GM19324 (cell line): ENCODE results near the gene METTL14.

Source experiments
- ATAC-seq: cut with Tn5 transposase; IDR thresholded peaks from one replicate; pipeline ENCODE4 v1.9.1; 2021; ENCODE audit warnings: mild to moderate bottlenecking, moderate library complexity; ENCODE audit not compliant: unreplicated experiment, low FRiP score

METTL14 gene

DNA sequence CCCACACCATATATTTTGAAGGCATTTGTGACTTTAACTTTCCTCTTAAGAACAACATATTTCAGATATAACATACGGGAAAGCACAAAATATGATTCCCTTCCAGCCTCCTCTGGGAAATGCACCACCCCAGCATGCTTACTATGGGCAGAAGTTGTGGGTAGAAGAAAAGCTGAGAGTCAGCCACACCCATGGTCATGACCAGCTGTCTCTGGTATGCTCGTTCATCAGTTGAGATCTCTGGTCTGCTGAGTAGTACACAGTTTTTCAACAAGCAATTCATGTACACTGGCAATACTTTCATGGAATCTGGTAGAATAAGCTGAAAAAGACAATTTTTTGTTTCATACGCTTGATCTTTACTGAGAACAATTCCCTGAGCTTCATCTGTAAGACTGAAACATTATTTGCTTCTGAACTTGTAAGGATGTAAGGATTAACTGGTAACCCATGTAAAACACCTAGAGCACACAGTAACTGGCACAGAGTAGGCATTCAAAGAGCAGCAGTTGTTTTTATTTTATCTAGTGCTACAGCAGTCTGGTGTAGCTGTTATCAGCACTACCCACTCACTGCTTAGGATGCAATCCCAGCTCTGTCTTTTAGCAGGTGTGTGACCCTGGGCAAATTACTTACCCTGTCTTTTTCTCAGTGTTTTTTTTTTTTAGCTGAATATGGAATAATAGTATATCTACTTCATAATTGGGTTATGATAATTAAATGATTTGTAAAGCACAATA is 47.6 kb downstream of the METTL14 start:
- ATAC-seq = no peak

DNA sequence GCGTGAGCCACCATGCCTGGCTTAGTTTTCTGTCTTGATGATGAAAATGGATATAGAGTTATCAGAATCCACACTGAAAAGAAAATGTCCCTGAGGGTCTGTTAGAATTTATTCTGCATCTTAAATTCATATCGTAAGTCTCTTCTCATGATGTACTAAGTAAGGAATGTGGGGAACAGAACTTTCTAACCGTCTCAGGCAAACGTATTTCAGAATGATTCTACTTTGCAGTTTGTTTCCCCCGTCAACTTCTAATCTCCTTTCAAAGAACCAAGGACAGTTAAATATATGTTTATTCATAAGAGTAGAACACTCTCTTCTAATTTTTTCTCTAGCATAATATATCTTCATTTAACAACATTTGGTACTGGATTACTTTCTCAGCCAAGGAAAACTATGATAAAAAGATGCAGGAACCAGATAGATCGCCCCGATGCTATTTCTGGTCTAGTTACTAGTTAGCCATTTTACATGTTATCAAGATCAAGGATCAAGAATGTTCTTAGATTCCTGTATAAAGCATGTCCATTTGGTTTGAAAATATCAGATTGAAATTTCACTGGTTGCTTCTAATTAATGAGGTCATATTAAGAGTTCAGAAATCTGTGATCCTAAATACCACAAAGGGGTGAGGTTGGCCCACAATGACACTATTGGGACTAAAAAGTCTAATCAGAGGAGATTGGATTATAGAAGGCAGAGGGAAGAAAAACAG is 49.5 kb downstream of the METTL14 start:
- ATAC-seq = no peak

DNA sequence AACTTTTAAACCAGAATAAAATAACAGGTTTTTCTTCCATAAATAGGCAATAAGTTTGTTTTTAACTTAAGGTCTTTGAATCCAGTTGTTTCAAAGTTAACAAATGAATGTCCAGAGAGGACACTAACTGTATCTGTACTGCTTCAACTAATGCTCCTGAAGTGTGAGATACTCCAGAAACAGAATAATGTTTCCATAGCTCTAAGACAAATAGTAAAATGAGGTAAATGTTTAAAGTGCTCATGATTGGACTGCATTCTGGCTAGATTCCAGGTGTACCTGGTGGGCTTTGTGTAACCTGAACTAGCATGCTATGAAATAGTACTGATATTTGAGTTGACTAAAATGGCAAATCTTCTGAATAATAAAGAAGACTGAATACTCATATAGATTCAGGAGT is 51.7 kb downstream of the METTL14 start:
- no peak for ATAC-seq

DNA sequence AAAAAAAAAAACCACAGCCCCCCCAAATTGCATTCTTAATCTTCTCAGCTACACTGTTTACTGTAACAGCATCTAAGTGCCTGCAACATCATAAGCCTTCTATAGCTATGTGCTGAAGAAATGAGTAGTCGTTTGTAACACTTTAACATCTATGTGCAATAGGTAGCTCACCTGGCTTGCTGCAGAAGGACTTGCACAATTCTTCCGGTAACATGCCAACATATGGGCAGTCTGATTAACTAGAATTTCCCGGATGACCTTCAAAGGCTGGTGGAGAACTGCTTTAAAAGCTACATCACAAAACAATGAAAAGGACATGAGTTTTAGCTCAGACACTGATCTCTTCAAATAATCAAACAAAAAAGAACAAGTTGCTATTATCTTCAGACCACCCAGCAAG is 52.9 kb downstream of the METTL14 start:
- no peak for ATAC-seq

DNA sequence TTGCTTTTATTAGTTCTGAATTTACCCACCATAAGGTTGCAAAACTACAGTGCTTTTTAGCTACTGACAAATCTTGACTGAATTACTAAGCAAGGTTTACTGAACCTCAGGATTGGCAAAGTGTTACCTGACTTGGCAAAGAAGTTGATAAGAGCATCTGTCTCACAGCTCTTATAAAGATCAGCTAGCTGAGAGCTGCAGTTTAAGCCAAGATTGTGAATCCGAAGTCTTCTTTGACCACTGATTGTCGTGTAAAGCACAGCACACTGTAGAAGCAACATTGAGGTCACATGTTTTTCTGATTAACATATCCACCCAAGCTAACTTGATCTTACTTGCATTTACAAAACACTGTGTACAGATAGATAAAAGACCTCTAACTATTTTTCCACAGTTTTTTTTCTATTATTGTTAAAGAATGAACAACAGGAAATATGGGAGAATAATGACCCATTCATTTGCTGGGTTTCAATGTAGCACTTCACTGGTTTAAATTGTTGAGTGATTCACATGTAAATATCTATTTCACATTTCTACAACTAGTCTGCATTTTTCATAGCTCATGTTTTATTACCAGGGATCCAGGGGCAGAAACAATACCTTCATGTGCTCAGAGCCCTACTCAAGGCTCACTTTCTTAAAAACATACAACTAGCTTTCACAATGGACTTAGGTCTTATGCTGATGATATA is 54.0 kb downstream of the METTL14 start:
- ATAC-seq = no peak

DNA sequence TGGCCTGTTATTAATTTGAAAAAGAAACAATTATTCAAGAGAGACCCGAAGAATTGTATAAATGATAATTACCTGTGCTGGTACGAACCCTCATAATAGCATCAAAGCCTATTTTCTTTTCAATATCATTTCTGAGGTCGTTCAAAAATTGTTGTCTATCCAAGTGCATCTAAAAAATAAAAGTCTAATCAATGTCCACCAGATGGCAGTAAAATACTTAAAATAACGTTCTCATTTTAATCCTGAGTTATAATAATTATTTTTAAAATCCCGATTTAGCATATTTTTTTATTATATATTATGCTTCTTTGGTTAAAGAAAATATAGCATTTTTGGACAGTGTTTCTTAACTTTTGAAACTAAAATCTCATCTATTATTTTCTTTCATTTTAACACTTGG is 55.7 kb downstream of the METTL14 start:
- ATAC-seq = no peak

GRCh38 chr4:118741301-118741855 is 56.2 kb downstream of the METTL14 start:
- no peak for ATAC-seq

GRCh38 chr4:118742050-118742449 is 56.9 kb downstream of the METTL14 start:
- ATAC-seq = no peak

DNA sequence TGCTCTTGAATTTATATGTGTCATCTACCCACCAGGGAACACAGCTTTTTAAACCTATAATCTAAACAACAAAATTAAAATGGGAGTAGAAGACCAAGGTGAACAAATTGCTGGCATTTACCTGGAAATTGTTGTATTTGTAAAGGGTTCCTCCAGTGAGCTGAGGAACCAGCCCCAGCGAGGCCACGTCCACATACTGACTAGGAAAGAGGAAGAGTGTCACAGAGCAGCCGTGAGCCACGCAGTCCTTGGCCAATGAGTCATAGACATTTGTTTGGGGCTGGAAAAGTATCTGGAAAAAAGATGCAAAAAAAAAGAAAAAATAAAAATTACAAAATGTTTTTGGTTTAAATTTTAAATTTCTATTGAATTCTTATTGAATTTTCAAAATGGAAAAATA is 58.7 kb downstream of the METTL14 start:
- ATAC-seq = no peak

DNA sequence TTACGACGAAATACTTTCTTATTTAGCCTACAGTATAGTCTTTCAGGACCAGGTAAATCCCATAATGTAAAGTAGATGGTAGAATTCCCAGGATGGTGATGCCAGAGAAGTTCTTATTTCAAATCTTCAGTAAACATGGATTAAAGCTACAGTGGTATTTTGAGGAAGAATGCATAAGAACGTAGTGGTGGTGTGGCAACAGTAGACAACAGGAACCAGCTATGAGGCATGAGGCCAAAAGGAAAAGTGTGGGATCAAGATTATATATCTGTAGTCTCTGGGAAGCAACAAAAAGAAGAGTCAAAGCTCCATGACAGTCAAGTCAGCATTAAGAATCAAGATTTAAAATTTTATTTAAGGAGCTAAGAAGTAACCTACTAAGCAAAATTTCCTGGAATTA is 60.2 kb downstream of the METTL14 start:
- ATAC-seq = no peak

DNA sequence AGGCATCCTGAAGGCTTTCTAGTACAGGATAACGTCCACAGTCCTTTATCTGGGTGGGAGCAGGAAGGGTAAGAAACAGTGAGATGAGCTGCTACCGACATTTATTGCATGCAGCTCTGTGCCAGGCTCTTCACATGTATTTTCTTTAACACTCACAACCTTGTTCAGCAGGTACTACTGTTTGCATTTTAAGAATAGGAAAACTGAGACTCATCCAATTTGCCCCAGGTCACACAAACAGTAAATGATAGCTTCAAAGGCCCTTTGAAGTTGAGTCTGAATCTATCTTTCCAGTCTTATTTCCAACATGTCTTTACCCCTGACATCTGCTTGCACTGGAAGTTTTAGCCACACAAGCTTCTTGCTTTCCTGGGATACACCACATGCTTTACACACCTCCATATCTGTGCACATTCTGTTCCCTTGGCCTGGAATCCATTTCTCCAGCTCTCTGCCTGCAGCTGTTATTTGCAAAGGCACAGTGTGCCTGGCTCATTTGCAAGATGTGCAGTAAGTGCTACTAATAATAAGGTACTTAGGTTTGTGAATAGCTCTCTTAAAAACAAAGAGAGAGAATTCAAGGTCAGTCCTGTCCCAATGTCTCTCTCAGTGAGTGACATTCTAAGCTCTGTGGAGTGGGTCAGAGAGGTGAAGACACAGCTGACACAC is 61.2 kb downstream of the METTL14 start:
- no peak for ATAC-seq

DNA sequence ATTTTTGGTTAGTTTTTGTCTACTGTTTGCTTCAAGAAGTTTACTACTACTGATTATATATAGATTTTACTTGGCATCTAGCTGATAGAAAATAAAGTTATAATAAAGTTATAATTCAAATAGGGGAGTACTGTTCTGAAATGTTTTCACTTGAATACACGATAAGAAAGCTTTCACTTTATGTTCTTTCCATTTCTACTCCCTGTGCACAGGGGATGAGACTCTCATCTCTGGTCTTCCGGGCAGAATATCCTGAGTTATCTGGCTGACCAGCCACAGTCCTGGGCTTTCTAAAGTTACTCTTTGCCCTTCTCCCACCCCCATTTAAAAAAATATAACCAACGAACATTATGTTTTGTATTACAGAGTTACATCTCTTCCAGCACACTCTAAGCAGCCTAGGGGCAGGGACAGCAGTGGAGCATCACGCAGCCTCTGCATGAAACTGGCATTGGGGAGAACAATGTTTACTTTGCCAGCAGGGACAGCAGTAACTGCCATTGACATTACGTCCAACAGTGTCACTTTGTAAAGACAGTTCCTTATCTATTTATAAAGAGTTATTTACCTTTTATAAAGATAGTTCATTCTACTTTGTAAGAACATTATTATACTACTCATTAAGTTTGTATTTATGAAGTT is 64.3 kb downstream of the METTL14 start:
- ATAC-seq = no peak

DNA sequence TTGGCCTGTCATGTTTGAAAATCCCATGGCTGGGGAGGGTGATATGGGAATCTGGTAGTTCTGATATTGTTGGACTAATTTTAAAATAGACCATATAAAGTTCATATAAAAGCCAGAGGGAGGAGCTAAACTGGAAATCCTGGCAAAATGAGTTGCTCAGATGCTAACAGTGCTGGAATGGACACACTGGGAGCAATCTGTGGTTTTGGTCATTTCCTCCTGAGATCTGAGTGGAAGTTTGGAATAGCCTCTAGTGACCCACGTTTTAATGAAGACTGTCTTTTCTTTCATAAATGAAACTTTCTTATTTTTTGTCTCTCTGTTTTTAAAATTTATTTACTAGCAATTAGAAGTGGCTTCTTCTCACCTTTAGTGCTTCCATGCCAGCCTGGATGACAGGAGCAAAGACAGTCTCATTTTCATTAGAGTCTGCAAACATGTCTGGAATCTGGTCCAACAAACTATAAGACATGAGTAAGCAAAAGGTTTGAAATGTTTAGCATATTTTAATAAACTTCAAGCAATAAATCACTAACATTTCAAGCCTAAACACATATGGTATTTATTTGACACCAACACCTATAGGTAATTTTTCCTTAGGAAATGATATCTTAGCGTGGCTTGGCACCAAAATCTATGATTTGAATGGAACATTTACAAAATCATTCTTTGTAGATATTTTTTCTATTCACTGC is 66.6 kb downstream of the METTL14 start:
- ATAC-seq = no peak

GRCh38 chr4:118752551-118752950 is 67.4 kb downstream of the METTL14 start:
- no peak for ATAC-seq

- ATAC-seq = no peak
Observed at GRCh38 chr4:118753096-118753495, 67.9 kb downstream of the METTL14 start.

DNA sequence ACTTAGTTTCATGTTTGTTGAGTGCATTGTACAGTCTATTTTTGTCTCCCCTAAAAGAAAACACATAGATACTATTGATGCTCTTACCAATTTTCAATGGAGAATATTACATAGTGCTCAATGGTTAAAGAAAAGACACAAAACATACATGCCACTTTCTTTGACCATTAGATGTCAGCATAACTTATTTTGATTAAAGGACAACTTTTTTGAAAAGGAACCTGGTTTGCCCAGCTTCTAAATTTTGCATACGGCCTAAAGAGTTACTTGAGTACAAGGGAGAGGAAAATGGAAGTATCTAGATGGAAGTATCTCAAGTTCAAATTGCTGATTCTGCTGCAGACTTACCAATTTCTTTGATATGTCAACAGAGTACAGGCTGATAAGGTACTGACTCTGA is 68.5 kb downstream of the METTL14 start:
- no peak for ATAC-seq

GRCh38 chr4:118754890-118755289 is 69.7 kb downstream of the METTL14 start:
- ATAC-seq = no peak

- ATAC-seq = no peak
Observed at GRCh38 chr4:118755438-118756226, 70.4 kb downstream of the METTL14 start.

DNA sequence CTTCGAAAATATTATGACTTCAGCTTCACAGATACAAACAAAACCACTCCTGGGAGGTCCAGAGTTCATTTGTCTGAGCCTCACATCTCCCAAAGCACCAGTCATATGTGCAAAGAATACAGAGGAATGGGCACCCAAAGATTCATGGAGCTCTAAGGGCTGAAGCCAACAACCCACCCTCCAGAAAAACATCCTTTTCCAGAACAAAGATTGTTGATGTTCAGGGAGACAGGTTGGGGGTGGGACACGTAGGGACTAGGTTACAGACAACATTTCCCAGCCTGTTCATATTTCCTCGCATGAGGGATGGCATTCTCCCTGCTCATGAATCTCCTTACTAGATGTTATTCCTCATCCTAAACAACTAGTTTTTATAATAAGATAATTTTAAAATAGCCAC is 71.2 kb downstream of the METTL14 start:
- ATAC-seq = no peak
